K562 (cell line): ENCODE data around the gene SLC38A1. TPM values are rescaled to one million over a fixed set of nuclear protein-coding genes. Genes with fewer than 3 reads are reported as not detected.

Experiments
- ARID4B ChIP-seq: sonication (generic); formaldehyde crosslinking; IDR thresholded peaks from 2 replicates; pipeline ENCODE4 v1.8.0; 2022; ENCODE audit warnings: mild to moderate bottlenecking, missing genetic modification reagents
- BCOR ChIP-seq: fragments of 450-650 bp; IDR thresholded peaks from 2 replicates; pipeline ENCODE4 v1.6.1; 2016
- BRCA1 ChIP-seq, 2 experiments: fragments of 450-650 bp in 1 of 2; sonication (generic) in 1 of 2; formaldehyde crosslinking in 1 of 2; IDR thresholded peaks; 2 replicates each; pipeline versions ENCODE4 v1.5.0 to v1.6.1; 2017 to 2020; ENCODE audit warnings: mild to moderate bottlenecking in 1 of 2, missing genetic modification reagents in 1 of 2
- CHAMP1 ChIP-seq: fragments of 450-650 bp; IDR thresholded peaks from 2 replicates; pipeline ENCODE4 v1.6.1; 2016; ENCODE audit warnings: mild to moderate bottlenecking
- CREBBP ChIP-seq: IDR thresholded peaks from one replicate; pipeline ENCODE4 v1.6.1; 2012; ENCODE audit warnings: low read depth, mild to moderate bottlenecking, control low read depth, inconsistent platforms, low read length
- FOXM1 ChIP-seq, 2 experiments: fragments of 450-650 bp in 1 of 2; sonication (generic) in 1 of 2; formaldehyde crosslinking in 1 of 2; IDR thresholded peaks; 2 replicates each; pipeline versions ENCODE4 v1.6.1 to v1.9.0; 2017 to 2022; ENCODE audit warnings: low read depth in 2 of 2, mild to moderate bottlenecking in 2 of 2, missing genetic modification reagents in 1 of 2, moderate library complexity in 1 of 2
- ILF3 ChIP-seq: fragments of 450-650 bp; IDR thresholded peaks from 2 replicates; pipeline ENCODE4 v1.6.1; 2018; ENCODE audit warnings: antibody characterized with exemption, mild to moderate bottlenecking, moderate library complexity, borderline replicate concordance
- MECOM ChIP-seq: fragments of 250-450 bp; sonication (Bioruptor Pico); IDR thresholded peaks from 2 replicates; pipeline ENCODE4 v1.8.0; 2022; ENCODE audit warnings: inconsistent platforms
- PURB ChIP-seq: sonication (generic); formaldehyde crosslinking; IDR thresholded peaks from 2 replicates; pipeline ENCODE4 v1.9.0; 2021; ENCODE audit warnings: low read depth, mild to moderate bottlenecking, missing genetic modification reagents
- SIN3A ChIP-seq, 2 experiments: fragments of 150-350 bp in 1 of 2; IDR thresholded peaks; 2 replicates each; pipeline ENCODE4 v1.6.1; 2011 to 2016; ENCODE audit warnings: borderline replicate concordance in 2 of 2, low read depth in 2 of 2, low read length in 2 of 2, mild to moderate bottlenecking in 2 of 2, moderate library complexity in 2 of 2; ENCODE audit not compliant: control insufficient read depth in 1 of 2
- SMAD3 ChIP-seq: fragments of 450-650 bp; formaldehyde crosslinking; conservative IDR thresholded peaks from 2 replicates; pipeline ENCODE4 v1.4.0; 2020; ENCODE audit warnings: mild to moderate bottlenecking
- TAF15 ChIP-seq: fragments of 200-400 bp; formaldehyde crosslinking; IDR thresholded peaks from 2 replicates; pipeline ENCODE4 v1.6.1; 2017; ENCODE audit warnings: mild to moderate bottlenecking, low read depth, low read length, moderate library complexity
- TAL1 ChIP-seq: fragments of 450-650 bp; IDR thresholded peaks from 2 replicates; pipeline ENCODE4 v1.6.1; 2016; ENCODE audit warnings: mild to moderate bottlenecking
- ZBTB17 ChIP-seq: fragments of 450-650 bp; formaldehyde crosslinking; IDR thresholded peaks from 2 replicates; pipeline ENCODE4 v1.4.0; 2020; ENCODE audit warnings: mild to moderate bottlenecking
- ZNF146 ChIP-seq: IDR thresholded peaks from one replicate; pipeline ENCODE4 v1.6.1; 2018; ENCODE audit warnings: missing compliant biosample characterization; ENCODE audit not compliant: unreplicated experiment
- ZNF184 ChIP-seq: sonication (generic); formaldehyde crosslinking; IDR thresholded peaks from 2 replicates; pipeline ENCODE4 v1.5.0; 2020; ENCODE audit warnings: missing genetic modification reagents
- ZNF518B ChIP-seq: fragments of 250-450 bp; sonication (Bioruptor Pico); IDR thresholded peaks from 2 replicates; pipeline ENCODE4 v1.5.0; 2021; ENCODE audit warnings: mild to moderate bottlenecking, moderate library complexity
- ZNF699 ChIP-seq: fragments of 250-450 bp; sonication (Bioruptor Pico); IDR thresholded peaks from 2 replicates; pipeline ENCODE4 v1.8.0; 2021; ENCODE audit warnings: mild to moderate bottlenecking, moderate library complexity; ENCODE audit not compliant: insufficient replicate concordance
- polyA plus RNA-seq, 8 experiments: library from polyadenylated mRNA; depleted of rRNA in 4 of 8; stranded (reverse) in 5 of 8; unstranded in 3 of 8; fragments of >200 nt; fragmentation: Nextera tagmentation in 2 of 8; fragmentation: Illumina TruSeq in 1 of 8; extraction: Ambion mirVana in 2 of 8; extraction: Trizol in 1 of 8; gene quantifications; 2 replicates each; pipeline versions ENCODE4 v1.2.1 to v1.2.3, GENCODE V29; 2011 to 2014; ENCODE audit warnings: inconsistent platforms in 1 of 8, missing spikeins in 1 of 8
- total RNA-seq, 7 experiments: library from RNA; depleted of rRNA in 6 of 7; stranded (reverse); fragments of >200 nt in 6 of 7; fragmentation: Illumina TruSeq in 2 of 7; extraction: Trizol in 2 of 7; gene quantifications; 2 replicates each; pipeline versions ENCODE4 v1.2.1 to v1.2.3, GENCODE V29; 2011 to 2021; ENCODE audit warnings: low replicate concordance in 1 of 7

SLC38A1 gene
- total and polyA plus RNA-seq, 9 of the 15 experiments (the other 6 are each of a cell fraction or from before 2014, with no cell fraction given), result 51.9 to 112 (median 75.0) TPM

GRCh38 chr12:46259713-46260112 is 9.1 kb downstream of the SLC38A1 start (continued):
- no peak for TF ChIP-seq ZNF699 (CRISPR knock-in tag)
- TF ChIP-seq BCOR, result peak; percentile 94
- no peak for TF ChIP-seq CHAMP1
- TF ChIP-seq TAF15, result no peak
- no peak for TF ChIP-seq ZNF146 (CRISPR knock-in tag)
- no peak for TF ChIP-seq SMAD3
- TF ChIP-seq PURB (CRISPR knock-in tag), result no peak
- TF ChIP-seq BRCA1 (IDR thresholded peaks at IDR 0.05), result no peak
- no peak for TF ChIP-seq BRCA1 (CRISPR knock-in tag; IDR thresholded peaks at IDR 0.05)
- TF ChIP-seq ZNF184, result no peak
- TF ChIP-seq FOXM1 (IDR thresholded peaks at IDR 0.05; ENCODE audit: low read depth), result no peak
- no peak for TF ChIP-seq FOXM1 (CRISPR knock-in tag; IDR thresholded peaks at IDR 0.05; ENCODE audit: low read depth)
- TF ChIP-seq SIN3A (IDR thresholded peaks at IDR 0.05; ENCODE audit: borderline replicate concordance in 2 of 2, control insufficient read depth in 1 of 2, low read depth in 2 of 2, low read length in 2 of 2), result no peak
- no peak for TF ChIP-seq ZBTB17 (CRISPR knock-in tag)
- TF ChIP-seq TAL1, result no peak
- TF ChIP-seq ZNF518B, result no peak
- TF ChIP-seq CREBBP, result no peak
- TF ChIP-seq ARID4B, result no peak
- no peak for TF ChIP-seq MECOM (CRISPR knock-in tag)
- no peak for TF ChIP-seq ILF3
